SH-SY5Y (cell line): ENCODE data around the gene TOMM40L.

Experiments used
- GATA2 ChIP-seq: IDR thresholded peaks from 2 replicates; pipeline ENCODE4 v1.6.1; 2011; ENCODE audit warnings: mild to moderate bottlenecking, low read depth, low read length
- GATA3 ChIP-seq: IDR thresholded peaks from 2 replicates; pipeline ENCODE4 v1.6.1; 2011; ENCODE audit warnings: low read depth, mild to moderate bottlenecking, low read length, moderate library complexity

TOMM40L gene

GRCh38 chr1:161222175-161223019, 3.5 kb upstream of the TOMM40L start:
- no peak for TF ChIP-seq GATA2
- no peak for TF ChIP-seq GATA3

- TF ChIP-seq GATA2 (no peak), GATA3 (no peak)
Observed at GRCh38 chr1:161223805-161224694, 1.8 kb upstream of the TOMM40L start.

DNA sequence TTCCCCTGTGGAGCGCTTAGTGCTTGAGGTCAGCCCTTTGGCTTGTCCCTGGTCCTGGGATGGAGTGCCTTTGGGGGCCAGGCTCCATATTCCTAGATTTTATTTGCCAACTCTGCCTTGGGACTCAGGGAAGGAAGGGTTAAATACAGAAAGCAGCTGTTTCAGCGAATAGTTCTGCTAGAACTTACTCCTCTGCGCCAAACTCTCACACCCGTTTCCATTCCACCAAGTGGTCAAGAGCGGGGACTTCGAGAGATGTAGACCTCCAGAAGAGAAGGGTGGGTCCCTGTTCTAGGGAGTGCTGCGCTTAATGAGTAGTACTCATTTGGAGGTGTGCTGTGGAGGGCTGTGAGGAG, 704 bp upstream of the TOMM40L start:
- TF ChIP-seq GATA3 (no peak), GATA2 (no peak)

DNA sequence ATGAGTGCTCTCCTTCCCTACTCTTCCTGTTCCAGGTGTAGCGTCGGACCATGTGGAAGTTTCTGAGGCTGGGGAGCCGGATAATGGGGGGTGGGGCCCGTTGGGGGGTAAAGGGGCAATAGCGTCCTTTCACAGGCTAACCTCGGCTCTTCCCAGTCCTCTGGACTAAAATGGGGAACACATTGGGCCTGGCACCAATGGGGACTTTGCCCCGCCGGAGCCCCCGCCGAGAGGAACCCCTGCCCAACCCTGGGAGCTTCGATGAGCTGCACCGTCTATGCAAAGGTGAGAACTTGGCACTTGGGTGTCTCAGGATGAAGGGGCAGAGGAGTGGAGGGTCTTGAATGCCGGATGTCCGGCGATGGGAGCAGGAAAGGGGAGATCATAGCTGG, 456 bp downstream of the TOMM40L start:
- TF ChIP-seq GATA3 (no peak), GATA2 (no peak)

- TF ChIP-seq GATA2 (no peak), GATA3 (no peak)
Observed at GRCh38 chr1:161226759-161227158, 899 bp downstream of the TOMM40L start.

DNA sequence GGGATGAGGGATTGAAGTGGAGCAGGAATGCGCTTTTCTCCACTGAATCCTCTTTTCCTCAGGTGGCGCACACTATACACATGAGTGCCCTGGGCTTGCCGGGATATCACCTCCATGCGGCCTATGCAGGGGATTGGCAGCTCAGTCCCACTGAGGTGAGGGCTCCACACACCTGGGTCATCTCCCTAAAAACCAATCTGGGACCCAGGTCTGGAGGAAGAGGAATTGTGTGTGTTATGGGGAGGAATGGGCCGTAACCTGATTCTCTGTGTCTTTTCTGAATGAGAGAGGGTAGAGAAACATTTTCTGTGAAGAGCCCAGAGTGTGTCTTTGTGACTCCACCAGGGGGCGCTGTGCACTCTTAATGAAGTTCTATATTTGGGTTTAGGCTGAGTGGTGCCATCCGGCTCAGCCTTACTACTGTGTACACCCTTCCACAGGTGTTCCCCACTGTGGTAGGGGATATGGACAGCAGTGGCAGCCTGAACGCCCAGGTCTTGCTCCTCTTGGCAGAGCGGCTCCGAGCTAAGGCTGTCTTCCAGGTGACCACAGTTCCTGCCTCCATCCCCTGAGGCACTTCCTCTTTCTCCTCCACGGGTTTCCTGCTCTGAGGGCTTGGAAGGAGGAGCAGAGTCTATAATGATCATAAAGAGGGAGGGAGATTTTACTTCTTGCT, 1.5 kb downstream of the TOMM40L start:
- TF ChIP-seq GATA3 = no peak
- no peak for TF ChIP-seq GATA2

DNA sequence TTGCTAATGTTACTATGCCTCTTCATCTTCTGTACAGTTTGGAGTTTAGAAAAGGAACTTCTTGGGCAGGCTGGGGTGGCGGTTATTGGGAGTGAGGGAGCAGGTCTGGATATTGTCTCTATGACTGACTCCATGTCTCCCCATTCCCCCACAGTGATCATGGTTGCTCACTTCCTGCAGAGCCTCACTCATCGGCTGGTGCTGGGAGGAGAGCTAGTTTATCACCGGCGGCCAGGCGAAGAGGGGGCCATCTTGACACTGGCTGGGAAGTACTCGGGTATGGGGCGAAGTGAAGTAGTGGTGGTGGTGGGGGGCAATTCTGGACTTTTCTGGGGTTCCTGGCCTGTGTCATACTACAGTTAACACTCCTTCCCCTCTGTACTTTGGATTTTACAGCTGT, 2.2 kb downstream of the TOMM40L start:
- TF ChIP-seq GATA3 = no peak
- TF ChIP-seq GATA2 = no peak

GRCh38 chr1:161229896-161230295, 4.0 kb downstream of the TOMM40L start:
- TF ChIP-seq GATA2 = no peak
- TF ChIP-seq GATA3 = no peak

GRCh38 chr1:161230762-161231161, 4.9 kb downstream of the TOMM40L start:
- TF ChIP-seq GATA2 = no peak
- no peak for TF ChIP-seq GATA3

DNA sequence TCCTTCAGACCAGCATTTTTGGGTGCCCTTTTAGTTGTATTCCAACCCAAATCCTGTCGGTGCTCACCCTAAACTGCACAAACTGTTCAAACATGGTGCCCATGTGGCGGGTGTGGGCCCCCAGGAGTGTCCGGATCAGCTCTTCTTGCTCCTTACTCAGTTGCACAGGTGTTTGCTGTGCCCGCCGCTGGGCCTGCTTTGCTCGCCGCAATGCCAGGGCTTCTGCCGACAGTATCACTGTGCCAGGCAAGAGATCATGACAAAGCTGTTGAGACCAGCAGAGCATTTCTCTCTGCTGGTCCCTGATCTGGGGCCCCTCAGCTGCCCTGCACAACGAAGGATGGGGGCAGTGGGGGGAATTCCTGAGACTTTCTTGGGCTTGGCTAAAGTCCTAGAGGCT, 7.2 kb downstream of the TOMM40L start:
- TF ChIP-seq GATA3 = no peak
- no peak for TF ChIP-seq GATA2

DNA sequence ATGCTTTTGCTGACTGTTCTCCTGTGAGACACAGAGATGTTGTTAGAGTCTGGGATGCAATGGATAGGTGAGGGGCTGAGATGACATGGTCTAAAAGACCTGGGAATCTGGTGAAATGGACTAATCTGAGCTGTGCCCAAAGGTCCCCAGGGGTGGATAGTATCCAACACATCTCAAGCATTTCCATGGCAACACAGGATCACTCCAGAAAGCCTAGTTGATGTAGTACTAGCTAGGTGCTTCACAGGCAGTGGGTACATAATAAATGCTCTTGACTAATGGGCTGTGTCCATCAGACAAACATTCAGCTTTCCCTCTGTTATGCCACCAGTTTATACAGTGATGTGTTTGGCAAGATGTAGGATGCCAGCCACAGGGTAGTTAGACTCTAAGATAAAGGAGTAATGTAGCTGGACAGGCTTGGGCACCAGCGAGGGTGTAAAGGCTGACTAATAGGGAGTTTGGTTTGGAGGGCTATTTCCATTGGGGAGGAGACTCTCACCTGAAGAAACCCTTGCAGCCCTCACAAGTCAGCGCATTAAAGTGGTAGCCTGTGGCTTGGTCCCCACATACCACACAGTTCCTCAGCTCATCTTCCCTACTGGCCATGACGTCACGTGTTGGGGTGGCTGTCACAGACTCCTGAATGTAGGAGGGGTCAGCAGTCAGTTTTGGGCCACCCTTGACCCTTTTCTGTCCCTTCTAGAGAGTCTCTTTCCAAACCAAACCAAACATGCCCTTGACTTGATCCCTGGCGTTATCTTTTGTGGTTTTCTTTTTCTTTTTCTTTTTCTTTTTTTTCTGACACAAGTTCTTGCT, 10.3 kb downstream of the TOMM40L start:
- TF ChIP-seq GATA3 = no peak
- TF ChIP-seq GATA2 = no peak

DNA sequence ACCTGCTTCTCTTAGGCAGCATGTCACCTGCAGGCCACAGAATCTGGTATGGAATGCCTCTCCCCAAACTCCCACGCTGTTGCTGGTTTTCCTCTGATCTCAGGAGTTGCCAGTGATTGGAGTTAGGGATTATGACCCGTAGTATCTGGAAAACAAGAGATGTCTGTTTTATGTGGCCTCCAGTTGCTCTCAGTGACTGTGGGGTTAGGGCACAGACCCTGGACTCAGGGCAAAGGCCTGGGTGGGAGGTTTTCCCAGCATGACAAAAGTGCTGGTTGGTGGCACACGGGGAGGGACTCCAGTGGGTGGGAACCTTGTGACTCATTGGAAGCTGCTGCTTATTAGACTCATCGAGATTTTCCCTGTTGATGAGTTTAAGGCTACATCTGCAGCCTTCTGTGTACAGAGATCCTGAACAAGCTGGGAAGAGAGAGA, 12.2 kb downstream of the TOMM40L start, which contains the start of gene NR1I3:
Gene NR1I3 (minus strand): TSS at position 165 of the 435 bp plus-strand sequence. CDS start 1,638 bp downstream, outside the sequence.
- TF ChIP-seq GATA2 = no peak
- TF ChIP-seq GATA3 = no peak

DNA sequence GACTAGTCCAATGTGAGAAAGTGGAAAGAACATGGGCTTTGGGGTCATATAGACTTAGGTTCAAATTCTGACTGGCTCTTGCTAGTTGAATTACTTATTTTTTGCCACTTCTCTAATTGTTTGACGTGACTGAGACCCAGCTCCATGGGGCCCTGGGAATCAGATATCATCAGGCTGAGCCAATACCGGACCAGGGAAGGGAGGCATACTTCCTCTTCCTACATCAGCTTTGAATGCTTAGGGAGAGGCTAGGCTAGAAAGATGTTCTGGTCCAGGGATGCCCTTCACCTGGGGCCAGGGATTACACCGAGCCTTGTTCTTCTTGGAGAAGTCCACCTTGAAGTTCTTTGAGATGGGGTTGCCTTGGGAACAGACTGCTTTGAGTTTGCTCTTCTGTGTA, 15.8 kb downstream of the TOMM40L start:
- TF ChIP-seq GATA3 (no peak), GATA2 (no peak)

DNA sequence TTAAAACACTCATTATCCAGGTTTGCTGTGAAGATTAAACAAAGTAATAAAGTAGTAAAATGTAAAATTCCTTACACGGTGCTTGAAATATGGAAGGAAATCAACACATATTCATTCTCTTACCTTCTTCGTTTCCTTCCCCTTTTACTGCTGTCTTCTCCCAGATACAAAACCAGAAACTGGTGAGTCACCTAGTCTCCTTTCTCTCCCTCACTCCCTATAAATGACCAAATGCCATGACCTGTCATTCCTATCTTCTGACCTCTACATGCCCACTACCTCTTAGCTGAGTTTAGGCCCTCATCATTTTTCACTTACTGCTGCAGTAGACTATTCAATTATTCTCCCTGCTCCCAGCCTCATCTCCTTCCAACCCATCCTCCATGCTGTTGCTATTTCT, 16.5 kb downstream of the TOMM40L start:
- TF ChIP-seq GATA2 = no peak
- TF ChIP-seq GATA3 = no peak
